ENCODE data around the gene MFSD2A.
"Not testable (repeated sequence)": the region's sequence is repeated elsewhere in the genome, so short reads cannot be mapped to it uniquely, and the experiment has no call there.

Gene MFSD2A

GRCh38 chr1:39969048-39969447, 14.1 kb downstream of the MFSD2A start:
- no peak for DNase-seq (ENCODE audit: low read depth)

DNA sequence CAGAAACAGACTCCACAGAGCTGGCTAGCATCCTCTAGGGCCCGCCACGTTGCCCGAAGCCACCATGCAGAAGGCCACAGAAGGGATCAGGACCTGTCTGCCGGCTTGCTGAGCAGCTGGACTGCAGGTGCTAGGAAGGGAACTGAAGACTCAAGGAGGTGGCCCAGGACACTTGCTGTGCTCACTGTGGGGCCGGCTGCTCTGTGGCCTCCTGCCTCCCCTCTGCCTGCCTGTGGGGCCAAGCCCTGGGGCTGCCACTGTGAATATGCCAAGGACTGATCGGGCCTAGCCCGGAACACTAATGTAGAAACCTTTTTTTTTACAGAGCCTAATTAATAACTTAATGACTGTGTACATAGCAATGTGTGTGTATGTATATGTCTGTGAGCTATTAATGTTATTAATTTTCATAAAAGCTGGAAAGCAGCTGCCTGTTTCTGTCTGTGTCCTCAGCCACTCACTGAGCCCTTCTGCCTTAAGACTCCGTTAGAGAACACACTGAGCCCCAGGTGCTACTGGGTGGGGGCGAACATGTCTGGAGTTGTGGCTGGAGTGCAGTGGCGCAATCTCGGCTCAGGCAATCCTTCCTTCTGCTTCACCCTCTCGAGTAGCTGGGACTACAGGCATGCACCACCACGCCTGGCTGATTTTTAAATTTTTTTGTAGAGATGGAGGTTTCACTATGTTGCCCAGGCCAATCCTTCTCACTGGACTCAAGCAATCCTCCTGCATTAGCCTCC, 14.8 kb downstream of the MFSD2A start:
- no peak for DNase-seq (ENCODE audit: low read depth)

DNA sequence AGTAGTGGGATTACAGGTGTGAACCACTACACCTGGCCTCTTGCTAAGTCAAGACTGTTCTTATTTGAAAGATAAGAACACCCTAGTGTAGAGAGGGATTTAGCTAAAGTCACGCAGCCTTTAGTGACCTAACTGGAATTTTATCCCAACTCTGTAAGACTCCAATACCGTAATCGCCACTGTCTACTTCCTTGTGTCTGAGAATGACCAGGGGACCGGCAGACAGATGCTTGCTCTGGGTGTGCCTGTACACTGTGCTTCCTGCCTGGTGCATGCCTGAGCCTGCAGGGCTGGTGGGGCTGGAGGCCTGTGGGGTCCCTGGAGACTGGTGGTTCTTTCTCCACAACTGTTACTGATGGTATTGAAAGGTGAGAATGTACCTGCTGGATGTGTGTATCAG, 15.3 kb downstream of the MFSD2A start:
- no peak for DNase-seq (ENCODE audit: low read depth)

GRCh38 chr1:39971138-39971537, 16.2 kb downstream of the MFSD2A start:
- DNase-seq (ENCODE audit: low read depth) = no peak

DNA sequence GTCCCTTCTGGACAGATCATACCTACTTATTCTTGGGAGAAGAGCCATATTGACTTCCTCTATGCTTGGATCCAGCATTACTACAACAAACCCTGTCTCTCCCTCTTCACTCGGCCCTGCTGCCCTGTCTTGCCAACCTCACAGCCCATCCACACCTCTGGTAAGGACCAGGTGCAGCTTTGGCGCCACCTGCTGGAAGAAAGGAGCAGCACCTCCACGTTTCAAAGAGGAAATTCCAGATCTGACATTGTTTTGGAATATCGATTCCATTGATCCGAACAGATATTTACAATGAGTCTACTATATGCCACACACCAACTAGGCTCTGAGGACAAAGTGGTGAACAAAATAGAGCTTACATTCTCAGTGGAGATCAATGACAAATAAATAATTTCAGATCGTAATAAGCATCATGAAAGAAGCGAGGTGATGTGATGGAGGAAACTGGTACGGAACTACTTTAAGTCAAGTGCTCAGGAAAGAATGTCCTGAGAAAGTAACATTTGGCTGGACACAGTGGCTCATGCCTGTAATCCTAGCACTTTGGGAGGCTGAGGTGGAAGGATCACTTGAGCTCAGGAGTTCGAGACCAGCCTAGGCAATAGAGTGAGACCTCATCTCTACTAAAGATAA, 18.7 kb downstream of the MFSD2A start:
- DNase-seq (ENCODE audit: low read depth) = peak; percentile 39

GRCh38 chr1:39976732-39977131, 21.8 kb downstream of the MFSD2A start:
- DNase-seq (ENCODE audit: low read depth) = no peak

GRCh38 chr1:39977202-39977601, 22.3 kb downstream of the MFSD2A start:
- no peak for DNase-seq (ENCODE audit: low read depth)

DNA sequence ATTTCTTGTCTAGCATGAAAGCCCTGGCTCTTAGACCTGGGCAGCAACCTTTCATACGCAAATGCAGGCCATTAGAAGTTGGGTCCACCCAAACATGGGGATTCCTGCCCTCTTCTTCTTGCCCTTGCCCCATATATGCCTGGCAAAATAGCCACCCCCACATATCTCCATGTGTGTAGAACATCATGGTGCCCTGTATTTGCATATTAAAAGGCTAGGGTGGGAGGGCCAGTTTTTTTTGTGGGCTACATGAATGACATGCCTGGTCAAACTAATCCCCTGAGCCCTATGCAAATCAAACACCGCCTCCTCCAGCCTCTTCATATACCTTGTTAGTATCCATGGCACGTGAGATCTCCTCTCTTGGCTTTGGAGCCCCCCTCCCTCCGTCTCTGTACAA, 24.7 kb downstream of the MFSD2A start:
- no peak for DNase-seq (ENCODE audit: low read depth)

GRCh38 chr1:39980555-39981313, 25.8 kb downstream of the MFSD2A start:
- no peak for DNase-seq (ENCODE audit: low read depth)

DNA sequence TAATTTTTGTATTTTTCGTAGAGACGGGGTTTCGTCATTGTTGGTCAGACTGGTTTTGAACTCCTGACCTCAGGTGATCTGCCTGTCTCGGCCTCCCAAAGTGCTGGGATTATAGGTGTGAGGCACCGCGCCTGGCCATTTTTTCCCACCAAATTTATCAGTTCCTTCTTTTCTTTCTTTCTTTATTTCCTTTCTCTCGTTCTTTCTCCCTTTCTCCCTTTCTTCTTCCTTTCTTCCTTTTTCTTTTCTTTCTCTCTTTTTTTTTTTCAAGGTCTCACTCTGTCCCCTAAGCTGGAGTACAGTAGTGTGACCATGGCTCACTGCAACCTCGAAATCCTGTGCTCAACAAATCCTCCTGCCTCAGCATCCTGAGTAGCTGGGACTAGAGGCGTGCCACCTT, 26.4 kb downstream of the MFSD2A start:
- no peak for DNase-seq (ENCODE audit: low read depth)

- no peak for DNase-seq (ENCODE audit: low read depth)
Measured at GRCh38 chr1:39981945-39982344, 27.0 kb downstream of the MFSD2A start.

DNA sequence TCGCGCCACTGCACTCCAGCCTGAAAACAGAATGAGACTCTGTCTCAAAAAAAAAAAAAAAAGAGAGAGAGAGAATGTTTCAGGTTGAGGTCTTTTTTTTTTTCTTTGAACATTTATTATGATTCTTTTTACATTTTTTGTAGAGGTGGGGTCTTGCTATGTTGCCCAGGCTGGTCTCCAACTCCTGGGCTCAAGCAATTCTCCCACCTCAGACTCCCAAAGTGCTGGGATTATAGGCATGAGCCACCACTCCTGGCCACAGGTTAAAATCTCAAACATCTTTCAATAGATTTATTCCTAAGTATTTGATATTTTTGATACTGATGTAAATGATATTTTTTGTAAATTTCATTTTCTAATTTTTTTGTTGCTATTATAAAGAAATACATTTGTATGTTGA, 29.5 kb downstream of the MFSD2A start:
- DNase-seq (ENCODE audit: low read depth) = not testable (repeated sequence)

GRCh38 chr1:39984951-39985350, 30.0 kb downstream of the MFSD2A start:
- no peak for DNase-seq (ENCODE audit: low read depth)

- DNase-seq (ENCODE audit: low read depth) = no peak
Measured at GRCh38 chr1:39987869-39988268, 32.9 kb downstream of the MFSD2A start.

- DNase-seq (ENCODE audit: low read depth) = no peak
Measured at GRCh38 chr1:39988618-39989343, 33.8 kb downstream of the MFSD2A start.

DNA sequence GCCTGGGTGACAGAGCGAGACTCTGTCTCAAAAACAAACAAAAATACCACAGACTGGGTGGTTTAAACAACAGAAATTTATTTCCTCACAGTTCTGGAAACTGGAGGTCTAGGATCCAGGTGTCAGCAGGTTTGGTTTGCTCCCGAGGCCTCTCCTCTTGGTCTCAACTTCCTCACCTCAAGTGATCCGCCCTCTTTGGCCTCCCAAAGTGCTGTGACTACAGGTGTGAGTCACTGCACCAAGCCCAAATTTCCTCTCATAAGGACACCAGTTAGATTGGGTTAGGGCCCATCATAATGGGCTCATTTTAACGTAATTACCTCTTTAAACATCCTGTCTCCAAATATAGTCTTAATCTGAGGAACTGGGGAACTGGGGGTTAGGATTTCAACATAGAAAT, 35.5 kb downstream of the MFSD2A start:
- DNase-seq (ENCODE audit: low read depth) = no peak

- DNase-seq (ENCODE audit: low read depth) = no peak
Measured at GRCh38 chr1:39992234-39992633, 37.3 kb downstream of the MFSD2A start.

GRCh38 chr1:39992888-39993287, 37.9 kb downstream of the MFSD2A start:
- no peak for DNase-seq (ENCODE audit: low read depth)

- DNase-seq (ENCODE audit: low read depth) = no peak
Measured at GRCh38 chr1:39995973-39996393, 41.0 kb downstream of the MFSD2A start.

- no peak for DNase-seq (ENCODE audit: low read depth)
Measured at GRCh38 chr1:39996396-39997004, 41.6 kb downstream of the MFSD2A start.

DNA sequence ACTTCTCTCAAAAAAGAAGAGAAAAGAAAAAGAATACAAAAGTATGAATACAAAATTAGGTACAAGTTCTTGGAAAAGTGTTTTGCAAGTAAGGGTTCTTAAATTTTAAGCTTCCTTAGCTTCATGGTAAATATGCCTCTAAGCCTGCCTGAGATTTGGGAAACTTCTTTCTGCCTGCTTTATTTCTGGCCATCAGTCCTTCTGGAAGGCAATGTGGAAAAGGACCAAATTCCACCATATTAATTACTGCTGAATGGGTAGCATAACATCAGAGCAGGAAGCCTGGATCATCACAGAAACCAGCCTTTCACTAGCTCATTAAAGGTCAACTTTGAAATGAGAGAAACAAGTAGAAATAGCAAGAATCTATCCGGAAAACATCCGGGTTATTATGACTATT, 46.5 kb downstream of the MFSD2A start:
- DNase-seq (ENCODE audit: low read depth) = no peak

Data from activated T-helper 1 cell treated with Interleukin-2 at 50 U/mL for 16 hours (primary cell).